K562 (cell line): Measurements from ENCODE around the gene PBX4. TPM values are rescaled to one million over a fixed set of nuclear protein-coding genes. Genes with fewer than 3 reads are reported as not detected.

ENCODE experiments used
- BRD4 ChIP-seq: fragments of 200-600 bp; sonication (generic); IDR thresholded peaks from 2 replicates; pipeline ENCODE4 v1.6.1; 2017; ENCODE audit warnings: inconsistent platforms
- ETV1 ChIP-seq: fragments of 450-650 bp; conservative IDR thresholded peaks from 2 replicates; pipeline ENCODE4 v1.6.1; 2016; ENCODE audit warnings: missing genetic modification characterization, control low read depth, low read depth, missing compliant biosample characterization
- GABPB1 ChIP-seq: sonication (generic); formaldehyde crosslinking; IDR thresholded peaks from 2 replicates; pipeline ENCODE4 v1.8.0; 2022; ENCODE audit warnings: mild to moderate bottlenecking, missing genetic modification reagents
- HCFC1 ChIP-seq: IDR thresholded peaks from 2 replicates; pipeline ENCODE4 v1.6.1; 2012; ENCODE audit warnings: low read depth, low read length, improper control_type of control experiment
- HNRNPLL ChIP-seq: fragments of 200-400 bp; formaldehyde crosslinking; IDR thresholded peaks from 2 replicates; pipeline ENCODE4 v1.6.1; 2017; ENCODE audit warnings: low read length, low read depth, mild to moderate bottlenecking; ENCODE audit not compliant: poor library complexity, severe bottlenecking
- JUND ChIP-seq, 2 experiments: IDR thresholded peaks; 2 replicates in 1 of 2; 3 replicates in 1 of 2; pipeline ENCODE4 v1.6.1; 2011; ENCODE audit warnings: borderline replicate concordance in 2 of 2, low read depth in 2 of 2, low read length in 2 of 2, improper control_type of control experiment in 1 of 2, missing biosample characterization in 1 of 2, missing genetic modification characterization in 1 of 2, missing genetic modification reagents in 1 of 2
- KDM4B ChIP-seq, 2 experiments: fragments of 450-650 bp in 1 of 2; sonication (generic) in 1 of 2; IDR thresholded peaks; 2 replicates each; pipeline ENCODE4 v1.6.1; 2016 to 2017; ENCODE audit warnings: borderline replicate concordance in 2 of 2, antibody characterized with exemption in 1 of 2, low read depth in 1 of 2, mild to moderate bottlenecking in 1 of 2
- NFRKB ChIP-seq: fragments of 450-650 bp; IDR thresholded peaks from 2 replicates; pipeline ENCODE4 v1.6.1; 2016; ENCODE audit warnings: low read depth
- POLR2B ChIP-seq: fragments of 450-650 bp; IDR thresholded peaks from 2 replicates; pipeline ENCODE4 v1.6.1; 2018; ENCODE audit warnings: low read depth; ENCODE audit not compliant: partially characterized antibody
- SMC3 ChIP-seq: conservative IDR thresholded peaks from 2 replicates; pipeline ENCODE4 v1.6.1; 2011; ENCODE audit warnings: low read depth, low read length, improper control_type of control experiment; ENCODE audit not compliant: insufficient read depth
- SPI1 ChIP-seq: IDR thresholded peaks from 2 replicates; pipeline ENCODE4 v1.6.1; 2011; ENCODE audit warnings: low read depth, low read length, control low read depth, borderline replicate concordance
- polyA plus RNA-seq, 8 experiments: library from polyadenylated mRNA; depleted of rRNA in 4 of 8; stranded (reverse) in 5 of 8; unstranded in 3 of 8; fragments of >200 nt; fragmentation: Nextera tagmentation in 2 of 8; fragmentation: Illumina TruSeq in 1 of 8; extraction: Ambion mirVana in 2 of 8; extraction: Trizol in 1 of 8; gene quantifications; 2 replicates each; pipeline versions ENCODE4 v1.2.1 to v1.2.3, GENCODE V29; 2011 to 2014; ENCODE audit warnings: inconsistent platforms in 1 of 8, missing spikeins in 1 of 8
- total RNA-seq, 7 experiments: library from RNA; depleted of rRNA in 6 of 7; stranded (reverse); fragments of >200 nt in 6 of 7; fragmentation: Illumina TruSeq in 2 of 7; extraction: Trizol in 2 of 7; gene quantifications; 2 replicates each; pipeline versions ENCODE4 v1.2.1 to v1.2.3, GENCODE V29; 2011 to 2021; ENCODE audit warnings: low replicate concordance in 1 of 7
- TF ChIP-seq, protein P1 (sequence below): fragments of 150-350 bp; conservative IDR thresholded peaks from 2 replicates; pipeline ENCODE4 v1.6.1; 2014; ENCODE audit warnings: low read length
- TF ChIP-seq, protein P2 (sequence below): sonication (generic); formaldehyde crosslinking; IDR thresholded peaks from 2 replicates; pipeline ENCODE4 v1.8.1; 2023; ENCODE audit warnings: missing genetic modification reagents, mild to moderate bottlenecking, borderline replicate concordance
- TF ChIP-seq, protein P3 (sequence below): fragments of 250-450 bp; sonication (Bioruptor Pico); IDR thresholded peaks from 2 replicates; pipeline ENCODE4 v1.4.0; 2020; ENCODE audit warnings: mild to moderate bottlenecking
- TF ChIP-seq, protein P4 (sequence below): fragments of 450-650 bp; formaldehyde crosslinking; IDR thresholded peaks from 2 replicates; pipeline ENCODE4 v1.4.0; 2020; ENCODE audit warnings: mild to moderate bottlenecking

The PBX4 gene
- total and polyA plus RNA-seq, 9 of the 15 experiments (the other 6 are each of a cell fraction or from before 2014, with no cell fraction given): 0.11 to 3.8 (median 1.6) TPM; not detected in 1

DNA sequence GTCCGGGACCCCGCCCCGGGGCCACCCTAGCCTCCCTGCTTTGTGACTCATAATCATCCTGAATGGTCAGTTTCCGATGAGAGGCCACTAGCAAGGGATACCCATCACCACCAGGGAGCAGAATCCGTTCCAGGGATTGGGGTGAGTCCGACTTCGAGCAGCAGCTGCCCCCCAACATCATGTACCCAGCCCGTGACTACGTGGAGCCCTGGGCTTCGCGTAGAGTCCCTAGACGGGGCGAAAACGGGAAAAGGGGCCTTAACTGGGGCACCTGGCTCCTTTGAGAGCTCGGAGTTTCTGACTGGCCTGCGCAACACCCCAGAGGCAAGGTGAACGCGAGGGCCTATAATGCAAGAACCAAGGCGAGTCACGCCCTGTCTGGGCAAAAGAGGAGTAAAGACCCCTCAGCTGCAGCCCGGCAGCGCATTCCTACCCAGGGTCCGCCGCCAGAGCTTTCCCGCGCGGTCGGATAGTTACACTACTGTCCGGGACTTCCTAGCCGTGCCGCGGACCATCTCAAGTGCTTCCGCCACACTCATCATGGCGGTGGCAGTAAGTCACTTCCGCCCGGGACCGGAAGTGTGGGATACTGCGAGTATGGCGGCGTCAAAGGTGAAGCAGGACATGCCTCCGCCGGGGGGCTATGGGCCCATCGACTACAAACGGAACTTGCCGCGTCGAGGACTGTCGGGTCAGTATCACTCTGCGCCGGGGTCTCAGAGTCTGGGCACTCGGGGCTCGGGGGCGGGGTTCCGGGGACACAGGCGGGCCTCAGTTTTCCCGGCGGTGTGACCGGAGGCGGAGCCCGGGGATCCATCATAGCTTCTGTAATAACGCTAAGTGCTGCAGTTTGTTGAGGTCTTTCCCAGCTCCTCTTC is 102.6 kb downstream of the PBX4 start, which contains the start of gene NDUFA13 (continued):
- TF ChIP-seq NFRKB: peak; percentile 94
- TF ChIP-seq, protein P1, sequence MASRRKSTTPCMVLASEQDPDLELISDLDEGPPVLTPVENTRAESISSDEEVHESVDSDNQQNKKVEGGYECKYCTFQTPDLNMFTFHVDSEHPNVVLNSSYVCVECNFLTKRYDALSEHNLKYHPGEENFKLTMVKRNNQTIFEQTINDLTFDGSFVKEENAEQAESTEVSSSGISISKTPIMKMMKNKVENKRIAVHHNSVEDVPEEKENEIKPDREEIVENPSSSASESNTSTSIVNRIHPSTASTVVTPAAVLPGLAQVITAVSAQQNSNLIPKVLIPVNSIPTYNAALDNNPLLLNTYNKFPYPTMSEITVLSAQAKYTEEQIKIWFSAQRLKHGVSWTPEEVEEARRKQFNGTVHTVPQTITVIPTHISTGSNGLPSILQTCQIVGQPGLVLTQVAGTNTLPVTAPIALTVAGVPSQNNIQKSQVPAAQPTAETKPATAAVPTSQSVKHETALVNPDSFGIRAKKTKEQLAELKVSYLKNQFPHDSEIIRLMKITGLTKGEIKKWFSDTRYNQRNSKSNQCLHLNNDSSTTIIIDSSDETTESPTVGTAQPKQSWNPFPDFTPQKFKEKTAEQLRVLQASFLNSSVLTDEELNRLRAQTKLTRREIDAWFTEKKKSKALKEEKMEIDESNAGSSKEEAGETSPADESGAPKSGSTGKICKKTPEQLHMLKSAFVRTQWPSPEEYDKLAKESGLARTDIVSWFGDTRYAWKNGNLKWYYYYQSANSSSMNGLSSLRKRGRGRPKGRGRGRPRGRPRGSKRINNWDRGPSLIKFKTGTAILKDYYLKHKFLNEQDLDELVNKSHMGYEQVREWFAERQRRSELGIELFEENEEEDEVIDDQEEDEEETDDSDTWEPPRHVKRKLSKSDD: peak; percentile 78; the same call in 1 of the 2 replicates
- peak; percentile 99 for TF ChIP-seq ETV1 (tag)
- TF ChIP-seq HCFC1: peak; percentile 96
- TF ChIP-seq BRD4: peak; percentile 53; the same call in 1 of the 2 replicates
- TF ChIP-seq JUND (IDR thresholded peaks at IDR 0.05; ENCODE audit: borderline replicate concordance, low read depth, low read length): peak; percentile 74
- TF ChIP-seq JUND (tag; IDR thresholded peaks at IDR 0.05; ENCODE audit: borderline replicate concordance, low read depth, low read length): peak; percentile 58; the same call in 2 of the 3 replicates
- peak; percentile 79 for TF ChIP-seq POLR2B
- peak; percentile 16 for TF ChIP-seq HNRNPLL
- TF ChIP-seq, protein P2, sequence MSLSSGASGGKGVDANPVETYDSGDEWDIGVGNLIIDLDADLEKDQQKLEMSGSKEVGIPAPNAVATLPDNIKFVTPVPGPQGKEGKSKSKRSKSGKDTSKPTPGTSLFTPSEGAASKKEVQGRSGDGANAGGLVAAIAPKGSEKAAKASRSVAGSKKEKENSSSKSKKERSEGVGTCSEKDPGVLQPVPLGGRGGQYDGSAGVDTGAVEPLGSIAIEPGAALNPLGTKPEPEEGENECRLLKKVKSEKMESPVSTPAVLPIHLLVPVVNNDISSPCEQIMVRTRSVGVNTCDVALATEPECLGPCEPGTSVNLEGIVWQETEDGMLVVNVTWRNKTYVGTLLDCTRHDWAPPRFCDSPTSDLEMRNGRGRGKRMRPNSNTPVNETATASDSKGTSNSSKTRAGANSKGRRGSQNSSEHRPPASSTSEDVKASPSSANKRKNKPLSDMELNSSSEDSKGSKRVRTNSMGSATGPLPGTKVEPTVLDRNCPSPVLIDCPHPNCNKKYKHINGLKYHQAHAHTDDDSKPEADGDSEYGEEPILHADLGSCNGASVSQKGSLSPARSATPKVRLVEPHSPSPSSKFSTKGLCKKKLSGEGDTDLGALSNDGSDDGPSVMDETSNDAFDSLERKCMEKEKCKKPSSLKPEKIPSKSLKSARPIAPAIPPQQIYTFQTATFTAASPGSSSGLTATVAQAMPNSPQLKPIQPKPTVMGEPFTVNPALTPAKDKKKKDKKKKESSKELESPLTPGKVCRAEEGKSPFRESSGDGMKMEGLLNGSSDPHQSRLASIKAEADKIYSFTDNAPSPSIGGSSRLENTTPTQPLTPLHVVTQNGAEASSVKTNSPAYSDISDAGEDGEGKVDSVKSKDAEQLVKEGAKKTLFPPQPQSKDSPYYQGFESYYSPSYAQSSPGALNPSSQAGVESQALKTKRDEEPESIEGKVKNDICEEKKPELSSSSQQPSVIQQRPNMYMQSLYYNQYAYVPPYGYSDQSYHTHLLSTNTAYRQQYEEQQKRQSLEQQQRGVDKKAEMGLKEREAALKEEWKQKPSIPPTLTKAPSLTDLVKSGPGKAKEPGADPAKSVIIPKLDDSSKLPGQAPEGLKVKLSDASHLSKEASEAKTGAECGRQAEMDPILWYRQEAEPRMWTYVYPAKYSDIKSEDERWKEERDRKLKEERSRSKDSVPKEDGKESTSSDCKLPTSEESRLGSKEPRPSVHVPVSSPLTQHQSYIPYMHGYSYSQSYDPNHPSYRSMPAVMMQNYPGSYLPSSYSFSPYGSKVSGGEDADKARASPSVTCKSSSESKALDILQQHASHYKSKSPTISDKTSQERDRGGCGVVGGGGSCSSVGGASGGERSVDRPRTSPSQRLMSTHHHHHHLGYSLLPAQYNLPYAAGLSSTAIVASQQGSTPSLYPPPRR (CRISPR knock-in tag): no peak
- peak; percentile 99 for TF ChIP-seq GABPB1 (CRISPR knock-in tag)
- TF ChIP-seq, protein P3, sequence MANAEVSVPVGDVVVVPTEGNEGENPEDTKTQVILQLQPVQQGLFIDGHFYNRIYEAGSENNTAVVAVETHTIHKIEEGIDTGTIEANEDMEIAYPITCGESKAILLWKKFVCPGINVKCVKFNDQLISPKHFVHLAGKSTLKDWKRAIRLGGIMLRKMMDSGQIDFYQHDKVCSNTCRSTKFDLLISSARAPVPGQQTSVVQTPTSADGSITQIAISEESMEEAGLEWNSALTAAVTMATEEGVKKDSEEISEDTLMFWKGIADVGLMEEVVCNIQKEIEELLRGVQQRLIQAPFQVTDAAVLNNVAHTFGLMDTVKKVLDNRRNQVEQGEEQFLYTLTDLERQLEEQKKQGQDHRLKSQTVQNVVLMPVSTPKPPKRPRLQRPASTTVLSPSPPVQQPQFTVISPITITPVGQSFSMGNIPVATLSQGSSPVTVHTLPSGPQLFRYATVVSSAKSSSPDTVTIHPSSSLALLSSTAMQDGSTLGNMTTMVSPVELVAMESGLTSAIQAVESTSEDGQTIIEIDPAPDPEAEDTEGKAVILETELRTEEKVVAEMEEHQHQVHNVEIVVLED (CRISPR knock-in tag): peak; percentile 45; the same call in 1 of the 2 replicates
- TF ChIP-seq SPI1: peak; percentile 86
- TF ChIP-seq KDM4B (IDR thresholded peaks at IDR 0.05; ENCODE audit: borderline replicate concordance in 2 of 2, low read depth in 1 of 2): peak in 1 of 2 experiments; percentile 93; a peak in 2 of 4 replicates
- no peak for TF ChIP-seq SMC3
- TF ChIP-seq, protein P4, sequence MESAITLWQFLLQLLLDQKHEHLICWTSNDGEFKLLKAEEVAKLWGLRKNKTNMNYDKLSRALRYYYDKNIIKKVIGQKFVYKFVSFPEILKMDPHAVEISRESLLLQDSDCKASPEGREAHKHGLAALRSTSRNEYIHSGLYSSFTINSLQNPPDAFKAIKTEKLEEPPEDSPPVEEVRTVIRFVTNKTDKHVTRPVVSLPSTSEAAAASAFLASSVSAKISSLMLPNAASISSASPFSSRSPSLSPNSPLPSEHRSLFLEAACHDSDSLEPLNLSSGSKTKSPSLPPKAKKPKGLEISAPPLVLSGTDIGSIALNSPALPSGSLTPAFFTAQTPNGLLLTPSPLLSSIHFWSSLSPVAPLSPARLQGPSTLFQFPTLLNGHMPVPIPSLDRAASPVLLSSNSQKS (CRISPR knock-in tag): no peak
